GM18505 (cell line): ENCODE results near the gene LYPD4.

ENCODE experiments used
- ATAC-seq: cut with Tn5 transposase; IDR thresholded peaks from one replicate; pipeline ENCODE4 v1.9.1; 2021; ENCODE audit not compliant: unreplicated experiment
- POLR2A ChIP-seq: IDR thresholded peaks from 4 replicates; pipeline ENCODE4 v1.6.1; 2011; ENCODE audit warnings: borderline replicate concordance; ENCODE audit not compliant: insufficient read depth, insufficient read length; ENCODE audit errors: extremely low read depth

Gene LYPD4

GRCh38 chr19:41851456-41851855 lies 7.0 kb upstream of the LYPD4 start:
- no peak for TF ChIP-seq POLR2A
- no peak for ATAC-seq

GRCh38 chr19:41850381-41850780 lies 5.9 kb upstream of the LYPD4 start:
- ATAC-seq, result no peak
- TF ChIP-seq POLR2A, result no peak

GRCh38 chr19:41849067-41849466 lies 4.6 kb upstream of the LYPD4 start:
- no peak for TF ChIP-seq POLR2A
- no peak for ATAC-seq

GRCh38 chr19:41848666-41849065 lies 4.2 kb upstream of the LYPD4 start:
- no peak for TF ChIP-seq POLR2A
- no peak for ATAC-seq

GRCh38 chr19:41847351-41848105 lies 3.0 kb upstream of the LYPD4 start:
- TF ChIP-seq POLR2A, result no peak
- ATAC-seq, result no peak

- ATAC-seq, result no peak
- TF ChIP-seq POLR2A, result no peak
Measured at GRCh38 chr19:41845051-41845590, 638 bp upstream of the LYPD4 start.

GRCh38 chr19:41845001-41845050 lies 343 bp upstream of the LYPD4 start, which contains the start of gene DMRTC2:
DMRTC2 (plus strand) TSS chr19:41845042; CDS start chr19:41847429, 2,387 bp downstream.
- ATAC-seq, result no peak

GRCh38 chr19:41843371-41843770 lies 1.1 kb downstream of the LYPD4 start:
- TF ChIP-seq POLR2A, result no peak
- no peak for ATAC-seq

More at GRCh38 chr19:41845001-41845050, 343 bp upstream of the LYPD4 start, which contains the start of gene DMRTC2:
- no peak for TF ChIP-seq POLR2A

- no peak for TF ChIP-seq POLR2A
- no peak for ATAC-seq
Measured at GRCh38 chr19:41839211-41839610, 5.3 kb downstream of the LYPD4 start.

GRCh38 chr19:41837981-41838708 lies 6.3 kb downstream of the LYPD4 start:
- ATAC-seq, result no peak
- no peak for TF ChIP-seq POLR2A

GRCh38 chr19:41821003-41821735 lies 23.3 kb downstream of the LYPD4 start:
- no peak for ATAC-seq
- TF ChIP-seq POLR2A, result no peak

- TF ChIP-seq POLR2A, result no peak
- no peak for ATAC-seq
Measured at GRCh38 chr19:41816761-41817160, 27.7 kb downstream of the LYPD4 start.

- ATAC-seq, result no peak
- TF ChIP-seq POLR2A, result no peak
Measured at GRCh38 chr19:41815301-41815700, 29.2 kb downstream of the LYPD4 start.

GRCh38 chr19:41813911-41814310 lies 30.6 kb downstream of the LYPD4 start:
- TF ChIP-seq POLR2A, result no peak
- no peak for ATAC-seq
